Measurements from ENCODE around the gene SLC25A39. TPM values are rescaled to one million over a fixed set of nuclear protein-coding genes. Genes with fewer than 3 reads are reported as not detected.

SLC25A39 gene
- total and polyA plus RNA-seq, 9 of the 15 experiments (the other 6 are each of a cell fraction or from before 2014, with no cell fraction given) = 4.8 to 267 (median 140) TPM

DNA sequence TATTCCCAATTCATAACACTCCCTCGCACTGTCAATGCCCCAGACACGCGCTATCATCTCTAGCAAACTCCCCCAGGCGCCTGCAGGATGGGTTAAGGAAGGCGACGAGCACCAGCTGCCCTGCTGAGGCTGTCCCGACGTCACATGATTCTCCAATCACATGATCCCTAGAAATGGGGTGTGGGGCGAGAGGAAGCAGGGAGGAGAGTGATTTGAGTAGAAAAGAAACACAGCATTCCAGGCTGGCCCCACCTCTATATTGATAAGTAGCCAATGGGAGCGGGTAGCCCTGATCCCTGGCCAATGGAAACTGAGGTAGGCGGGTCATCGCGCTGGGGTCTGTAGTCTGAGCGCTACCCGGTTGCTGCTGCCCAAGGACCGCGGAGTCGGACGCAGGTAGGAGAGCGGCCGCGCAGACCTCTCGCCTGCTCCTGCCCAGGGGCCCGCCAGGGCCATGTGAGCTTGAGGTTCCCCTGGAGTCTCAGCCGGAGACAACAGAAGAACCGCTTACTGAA is 20.4 kb upstream of the SLC25A39 start, which contains the start of gene GRN:
Gene GRN, plus strand, starts transcription at position 364 of the 515 bp plus-strand sequence. CDS start 3,863 bp downstream, outside the sequence.
- in situ Hi-C loops (cut with MboI) (loop anchor here (25.0 kb wide), 1 partner anchor 408 kb away; the partner anchor contains the start of gene PPY), intact Hi-C loops (cut with micrococcal nuclease) (loop anchor here (1.0 kb wide), 2 partner anchors 135 to 147 kb away; no protein-coding TSS in a partner anchor)
- peak; percentile 96 to 99 (median 99) for DNase-seq (ENCODE audit: extremely low read depth in 1 of 4, low spot score in 3 of 4)
- peak; percentile 100 for ATAC-seq
- peaks cover 14 to 33% of the 10 kb centered on the region in 2 experiments; a peak in 3 of 5 replicates for H3K4me1 ChIP-seq (replicated peaks in 1 of 2; ENCODE audit: control insufficient read depth in 2 of 2, insufficient read depth in 2 of 2, low read length in 2 of 2)
- CTCF ChIA-PET (ENCODE audit: low intra/inter-chr PET ratio) = interaction anchor here (0.9 to 3.5 kb wide), 2 partner anchors 14 to 134 kb away, joined by 3 to 36 read pairs; no protein-coding TSS in a partner anchor
- POLR2A ChIA-PET = interaction anchor here (0.5 to 2.7 kb wide), 8 partner anchors 11 to 221 kb away, joined by 3 to 8 read pairs (median 3); partner anchors contain the start of gene HDAC5
- H3K36me3 ChIP-seq (ENCODE audit: control insufficient read depth, insufficient read depth, low read length) = no peaks in the 10 kb centered on the region
- H4K20me1 ChIP-seq (replicated peaks; ENCODE audit: control insufficient read depth, insufficient read depth, low read length) = 0 out of 2 replicates have a peak, but pooled peaks cover 4% of the 10 kb centered on the region
- FAIRE-seq = peak; percentile 100
- peak within 1 kb of the TSS; percentile 98 for H3K4me2 ChIP-seq (ENCODE audit: insufficient read depth, low read length)
- peak within 1 kb of the TSS; percentile 76 to 91 for H3K9ac ChIP-seq (ENCODE audit: insufficient read depth in 1 of 2, low read depth in 2 of 2, low read length in 2 of 2)
- no peaks in the 10 kb centered on the region for H3K9me1 ChIP-seq (ENCODE audit: control insufficient read depth, insufficient read depth, low read length)
- no peaks in the 10 kb centered on the region for H3K9me3 ChIP-seq (replicated peaks; ENCODE audit: control insufficient read depth, insufficient read depth, low read depth, low read length)
- no peaks in the 10 kb centered on the region; a peak in 1 of 5 replicates for H3K27me3 ChIP-seq (ENCODE audit: control insufficient read depth in 2 of 2, insufficient read depth in 2 of 2, low read length in 2 of 2)
- H3K4me3 ChIP-seq = peak within 1 kb of the TSS; percentile 65
- H3K27ac ChIP-seq (ENCODE audit: extremely low read depth, low read depth, low read length) = peak within 1 kb of the TSS; percentile 44
- H2AFZ ChIP-seq (ENCODE audit: low read depth, low read length) = peak within 1 kb of the TSS; percentile 80
- H3K79me2 ChIP-seq (ENCODE audit: control insufficient read depth, insufficient read depth, low read length) = no peaks in the 10 kb centered on the region
- BruUV-seq (replicated peaks) = no TSS peak
- WGBS (ENCODE audit: insufficient coverage, low coverage, missing lambda C conversion rate) = 1% methylated on average over 23 of the region's 26 CpGs
- TF ChIP-seq RBFOX2 (IDR thresholded peaks at IDR 0.05; ENCODE audit: low read depth, low read length) = peak; percentile 70
- TF ChIP-seq DDX20 (tag; IDR thresholded peaks at IDR 0.05; ENCODE audit: low read depth) = no peak
- no peak for TF ChIP-seq ZNF311 (CRISPR knock-in tag; IDR thresholded peaks at IDR 0.05)
- TF ChIP-seq ATF7 (IDR thresholded peaks at IDR 0.05) = peak; percentile 74
- TF ChIP-seq GABPB2 (CRISPR knock-in tag; conservative IDR thresholded peaks at IDR 0.05) = no peak
- TF ChIP-seq ZNF282 (CRISPR knock-in tag; IDR thresholded peaks at IDR 0.05) = no peak
- peak in 1 of 2 experiments; percentile 42; a peak in 2 of 4 replicates for TF ChIP-seq TRIM24 (IDR thresholded peaks at IDR 0.05)
- TF ChIP-seq, protein P1, sequence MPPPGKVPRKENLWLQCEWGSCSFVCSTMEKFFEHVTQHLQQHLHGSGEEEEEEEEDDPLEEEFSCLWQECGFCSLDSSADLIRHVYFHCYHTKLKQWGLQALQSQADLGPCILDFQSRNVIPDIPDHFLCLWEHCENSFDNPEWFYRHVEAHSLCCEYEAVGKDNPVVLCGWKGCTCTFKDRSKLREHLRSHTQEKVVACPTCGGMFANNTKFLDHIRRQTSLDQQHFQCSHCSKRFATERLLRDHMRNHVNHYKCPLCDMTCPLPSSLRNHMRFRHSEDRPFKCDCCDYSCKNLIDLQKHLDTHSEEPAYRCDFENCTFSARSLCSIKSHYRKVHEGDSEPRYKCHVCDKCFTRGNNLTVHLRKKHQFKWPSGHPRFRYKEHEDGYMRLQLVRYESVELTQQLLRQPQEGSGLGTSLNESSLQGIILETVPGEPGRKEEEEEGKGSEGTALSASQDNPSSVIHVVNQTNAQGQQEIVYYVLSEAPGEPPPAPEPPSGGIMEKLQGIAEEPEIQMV (tag; conservative IDR thresholded peaks at IDR 0.05; ENCODE audit: low read depth) = no peak
- no peak for TF ChIP-seq ZNF444 (CRISPR knock-in tag; IDR thresholded peaks at IDR 0.05)
- no peak for TF ChIP-seq NFXL1 (CRISPR knock-in tag; IDR thresholded peaks at IDR 0.05)
- TF ChIP-seq SMAD2 (IDR thresholded peaks at IDR 0.05; ENCODE audit: low read depth, low read length) = no peak
- TF ChIP-seq ZNF316 (IDR thresholded peaks at IDR 0.05) = no peak
- no peak for TF ChIP-seq SNIP1 (IDR thresholded peaks at IDR 0.05; ENCODE audit: low read depth)
- TF ChIP-seq SRSF7 (optimal IDR thresholded peaks at IDR 0.05; ENCODE audit: low read depth, low read length) = no peak
- no peak for TF ChIP-seq TARDBP (IDR thresholded peaks at IDR 0.05)
- TF ChIP-seq, protein P2, sequence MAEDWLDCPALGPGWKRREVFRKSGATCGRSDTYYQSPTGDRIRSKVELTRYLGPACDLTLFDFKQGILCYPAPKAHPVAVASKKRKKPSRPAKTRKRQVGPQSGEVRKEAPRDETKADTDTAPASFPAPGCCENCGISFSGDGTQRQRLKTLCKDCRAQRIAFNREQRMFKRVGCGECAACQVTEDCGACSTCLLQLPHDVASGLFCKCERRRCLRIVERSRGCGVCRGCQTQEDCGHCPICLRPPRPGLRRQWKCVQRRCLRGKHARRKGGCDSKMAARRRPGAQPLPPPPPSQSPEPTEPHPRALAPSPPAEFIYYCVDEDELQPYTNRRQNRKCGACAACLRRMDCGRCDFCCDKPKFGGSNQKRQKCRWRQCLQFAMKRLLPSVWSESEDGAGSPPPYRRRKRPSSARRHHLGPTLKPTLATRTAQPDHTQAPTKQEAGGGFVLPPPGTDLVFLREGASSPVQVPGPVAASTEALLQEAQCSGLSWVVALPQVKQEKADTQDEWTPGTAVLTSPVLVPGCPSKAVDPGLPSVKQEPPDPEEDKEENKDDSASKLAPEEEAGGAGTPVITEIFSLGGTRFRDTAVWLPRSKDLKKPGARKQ (CRISPR knock-in tag; IDR thresholded peaks at IDR 0.05) = no peak
- TF ChIP-seq, protein P3, sequence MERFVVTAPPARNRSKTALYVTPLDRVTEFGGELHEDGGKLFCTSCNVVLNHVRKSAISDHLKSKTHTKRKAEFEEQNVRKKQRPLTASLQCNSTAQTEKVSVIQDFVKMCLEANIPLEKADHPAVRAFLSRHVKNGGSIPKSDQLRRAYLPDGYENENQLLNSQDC (CRISPR knock-in tag; IDR thresholded peaks at IDR 0.05) = no peak
- TF ChIP-seq TEAD2 (tag; IDR thresholded peaks at IDR 0.05) = no peak; the same call in 1 of the 2 replicates
- TF ChIP-seq ZNF197 (CRISPR knock-in tag; IDR thresholded peaks at IDR 0.05; ENCODE audit: low read depth) = no peak
- TF ChIP-seq IFI16 (CRISPR knock-in tag; IDR thresholded peaks at IDR 0.05) = no peak
- TF ChIP-seq ZNF324 (CRISPR knock-in tag; IDR thresholded peaks at IDR 0.05) = no peak
- no peak for TF ChIP-seq MEF2D (tag; conservative IDR thresholded peaks at IDR 0.05; ENCODE audit: low read depth)
- TF ChIP-seq ZNF274 (IDR thresholded peaks at IDR 0.05; ENCODE audit: borderline replicate concordance, low read depth, low read length) = no peak
